Calu3 (cell line): Measurements from ENCODE around the gene GOLM1. TPM values are rescaled to one million over a fixed set of nuclear protein-coding genes. Genes with fewer than 3 reads are reported as not detected.

Source experiments
- BruUV-seq: library from RNA; stranded (reverse); fragments of 400-500 nt; replicated peaks from 2 replicates; lab custom pipeline; 2021; lab: Mats Ljungman, UMichigan
- CTCF ChIA-PET: fragments of 300-600 bp; sonication (Branson Sonifier 250); formaldehyde crosslinking; loops from one replicate; lab custom pipeline; 2022; ENCODE audit warnings: antibody characterized with exemption; lab: Charles Lee
- DNase-seq: peaks from one replicate; pipeline ENCODE4 v3.0.0; 2022
- H3K27ac Mint-ChIP-seq: one replicate; pipeline ENCODE4 v1.8.0; 2022; ENCODE audit warnings: mixed read lengths; ENCODE audit not compliant: unreplicated experiment
- H3K27me3 Mint-ChIP-seq: one replicate; pipeline ENCODE4 v1.8.0; 2022; ENCODE audit warnings: mixed read lengths; ENCODE audit not compliant: unreplicated experiment
- H3K36me3 Mint-ChIP-seq: one replicate; pipeline ENCODE4 v1.8.0; 2022; ENCODE audit warnings: mild to moderate bottlenecking, moderate library complexity, mixed read lengths; ENCODE audit not compliant: insufficient read depth, unreplicated experiment
- H3K4me1 Mint-ChIP-seq: one replicate; pipeline ENCODE4 v1.8.0; 2022; ENCODE audit warnings: mild to moderate bottlenecking, low read depth, mixed read lengths; ENCODE audit not compliant: unreplicated experiment
- H3K4me3 Mint-ChIP-seq: one replicate; pipeline ENCODE4 v1.8.0; 2022; ENCODE audit warnings: mild to moderate bottlenecking, low read depth, moderate library complexity, mixed read lengths; ENCODE audit not compliant: unreplicated experiment
- H3K9me3 Mint-ChIP-seq: one replicate; pipeline ENCODE4 v1.8.0; 2022; ENCODE audit warnings: low read depth, mixed read lengths; ENCODE audit not compliant: unreplicated experiment
- intact Hi-C: fragments of 100-400 bp; cut with micrococcal nuclease; formaldehyde crosslinking; loops from one replicate; pipeline ENCODE4 v1.10.0; 2022; ENCODE audit not compliant: unreplicated experiment
- total RNA-seq: library from RNA; stranded (reverse); gene quantifications from 2 replicates; pipeline ENCODE4 v1.2.3, GENCODE V29; 2022
- TF ChIP-seq, protein P1 (sequence below): fragments of 200-600 bp; IDR thresholded peaks from one replicate; pipeline ENCODE4 v1.8.0; 2022; ENCODE audit warnings: antibody characterized with exemption; ENCODE audit not compliant: unreplicated experiment

GOLM1 gene
- total RNA-seq, 1 experiment from 2014 or later = 177 TPM

DNA sequence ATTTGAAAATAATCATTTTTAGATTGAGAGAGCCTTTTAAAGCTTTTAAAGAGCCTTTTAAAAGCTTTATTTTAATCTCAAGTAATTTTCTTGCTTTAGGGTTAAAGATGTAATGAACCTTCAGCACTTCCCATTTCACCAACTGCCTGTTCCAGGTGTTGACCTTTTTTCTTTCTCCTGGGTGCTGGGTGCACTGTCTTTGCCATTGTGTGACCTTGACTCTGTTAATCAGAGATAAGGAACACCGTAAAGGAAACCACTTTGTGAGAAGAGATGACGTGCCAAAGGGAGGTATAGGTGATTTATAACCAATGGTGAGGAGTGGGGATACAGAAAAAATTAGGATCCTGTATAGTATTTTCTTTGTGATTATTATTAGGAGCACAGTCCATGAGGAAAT is 90.2 kb downstream of the GOLM1 start:
- BruUV-seq = no TSS peak
- Mint-ChIP-seq H3K27me3 (no peaks in the 10 kb centered on the region), H3K9me3 (peaks cover 2% of the 10 kb centered on the region), H3K4me3 (no peak overlapping the region), H3K27ac (no peak overlapping the region), H3K4me1 (no peaks in the 10 kb centered on the region), H3K36me3 (peaks cover 18% of the 10 kb centered on the region)
- CTCF ChIA-PET = no interaction called here
- TF ChIP-seq, protein P1, sequence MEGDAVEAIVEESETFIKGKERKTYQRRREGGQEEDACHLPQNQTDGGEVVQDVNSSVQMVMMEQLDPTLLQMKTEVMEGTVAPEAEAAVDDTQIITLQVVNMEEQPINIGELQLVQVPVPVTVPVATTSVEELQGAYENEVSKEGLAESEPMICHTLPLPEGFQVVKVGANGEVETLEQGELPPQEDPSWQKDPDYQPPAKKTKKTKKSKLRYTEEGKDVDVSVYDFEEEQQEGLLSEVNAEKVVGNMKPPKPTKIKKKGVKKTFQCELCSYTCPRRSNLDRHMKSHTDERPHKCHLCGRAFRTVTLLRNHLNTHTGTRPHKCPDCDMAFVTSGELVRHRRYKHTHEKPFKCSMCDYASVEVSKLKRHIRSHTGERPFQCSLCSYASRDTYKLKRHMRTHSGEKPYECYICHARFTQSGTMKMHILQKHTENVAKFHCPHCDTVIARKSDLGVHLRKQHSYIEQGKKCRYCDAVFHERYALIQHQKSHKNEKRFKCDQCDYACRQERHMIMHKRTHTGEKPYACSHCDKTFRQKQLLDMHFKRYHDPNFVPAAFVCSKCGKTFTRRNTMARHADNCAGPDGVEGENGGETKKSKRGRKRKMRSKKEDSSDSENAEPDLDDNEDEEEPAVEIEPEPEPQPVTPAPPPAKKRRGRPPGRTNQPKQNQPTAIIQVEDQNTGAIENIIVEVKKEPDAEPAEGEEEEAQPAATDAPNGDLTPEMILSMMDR = no peak
- DNase-seq = no peak
- intact Hi-C loops = no loop called here

DNA sequence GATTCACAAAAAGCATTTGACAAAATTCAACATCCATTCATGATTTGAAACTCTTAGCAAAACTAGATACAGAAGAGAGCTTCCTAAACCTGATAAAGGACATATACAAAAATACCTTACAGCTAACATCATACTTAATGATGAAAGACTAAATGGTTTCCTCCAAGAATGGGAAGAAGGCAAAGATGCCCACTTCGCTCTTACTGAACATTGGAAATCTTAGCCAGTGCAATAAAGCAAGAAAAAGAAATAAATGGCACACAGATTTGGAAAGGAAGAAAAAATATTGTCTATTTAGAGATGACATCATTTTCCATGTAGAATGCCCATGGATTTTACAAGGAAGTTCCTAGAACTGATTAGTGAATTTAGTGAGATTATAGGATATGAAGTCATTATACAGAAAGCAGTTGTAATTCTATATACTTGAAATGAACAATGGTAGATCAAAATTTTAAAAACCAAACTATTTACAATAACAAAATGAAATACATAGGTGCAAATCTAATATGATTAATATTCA is 94.0 kb downstream of the GOLM1 start:
- no peaks in the 10 kb centered on the region for H3K27me3 Mint-ChIP-seq
- H3K4me1 Mint-ChIP-seq = no peaks in the 10 kb centered on the region
- BruUV-seq = no TSS peak
- peaks cover 2% of the 10 kb centered on the region for H3K9me3 Mint-ChIP-seq
- TF ChIP-seq, protein P1 = no peak
- H3K36me3 Mint-ChIP-seq = peaks cover 24% of the 10 kb centered on the region
- no peak overlapping the region for H3K4me3 Mint-ChIP-seq
- intact Hi-C loops = no loop called here
- no peak for DNase-seq
- H3K27ac Mint-ChIP-seq = no peak overlapping the region
- CTCF ChIA-PET = no interaction called here

DNA sequence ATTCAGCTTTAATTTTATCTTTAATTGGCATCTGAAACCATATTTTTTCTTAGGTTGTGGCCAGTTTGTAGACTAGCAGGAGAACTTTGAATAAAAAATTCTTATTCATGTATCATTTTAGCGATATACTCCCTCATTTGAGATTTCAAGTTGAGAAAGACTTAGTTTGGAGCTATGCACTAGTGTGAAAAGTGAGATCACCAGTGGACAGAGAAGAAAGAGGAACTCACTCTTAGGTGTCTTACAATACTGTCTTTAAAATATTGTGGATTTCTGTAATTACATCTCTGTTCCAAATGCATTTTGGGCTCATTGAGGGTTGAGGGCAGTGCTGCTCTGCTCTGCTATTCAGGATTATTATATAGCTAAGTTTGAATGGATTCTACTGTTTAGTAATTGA is 103.8 kb downstream of the GOLM1 start:
- Mint-ChIP-seq H3K27ac (no peak overlapping the region), H3K27me3 (no peaks in the 10 kb centered on the region), H3K4me1 (no peaks in the 10 kb centered on the region), H3K9me3 (no peaks in the 10 kb centered on the region), H3K36me3 (peaks cover 5% of the 10 kb centered on the region), H3K4me3 (no peak overlapping the region)
- no TSS peak for BruUV-seq
- DNase-seq = no peak
- intact Hi-C loops = no loop called here
- CTCF ChIA-PET = no interaction called here
- TF ChIP-seq, protein P1 = no peak

DNA sequence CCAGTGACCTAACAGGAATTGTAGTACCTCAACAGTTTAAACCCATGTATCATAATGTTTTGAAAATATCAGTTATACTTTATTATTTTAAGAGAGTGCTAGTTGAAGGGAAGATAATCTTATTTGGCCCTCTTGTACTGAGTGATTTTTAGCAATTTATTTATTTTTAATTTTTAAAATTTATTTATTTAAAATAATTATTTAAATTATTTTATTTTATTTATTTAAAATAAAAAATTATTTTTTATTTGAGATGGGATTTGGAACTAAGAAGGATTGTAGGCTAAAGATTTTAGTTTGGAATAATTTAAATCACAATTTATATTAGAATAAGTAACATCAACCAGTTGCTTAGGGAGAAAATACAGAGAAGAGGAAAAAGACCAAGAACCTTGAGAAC is 104.3 kb downstream of the GOLM1 start:
- Mint-ChIP-seq H3K36me3 (peaks cover 5% of the 10 kb centered on the region), H3K4me1 (no peaks in the 10 kb centered on the region), H3K4me3 (no peak overlapping the region), H3K27me3 (no peaks in the 10 kb centered on the region), H3K27ac (no peak overlapping the region), H3K9me3 (no peaks in the 10 kb centered on the region)
- no TSS peak for BruUV-seq
- intact Hi-C loops = no loop called here
- CTCF ChIA-PET = no interaction called here
- TF ChIP-seq, protein P1 = no peak
- no peak for DNase-seq
